Measurements from ENCODE around the gene TCTN3. TPM values are rescaled to one million over a fixed set of nuclear protein-coding genes. Genes with fewer than 3 reads are reported as not detected.

TCTN3 gene, protein sequence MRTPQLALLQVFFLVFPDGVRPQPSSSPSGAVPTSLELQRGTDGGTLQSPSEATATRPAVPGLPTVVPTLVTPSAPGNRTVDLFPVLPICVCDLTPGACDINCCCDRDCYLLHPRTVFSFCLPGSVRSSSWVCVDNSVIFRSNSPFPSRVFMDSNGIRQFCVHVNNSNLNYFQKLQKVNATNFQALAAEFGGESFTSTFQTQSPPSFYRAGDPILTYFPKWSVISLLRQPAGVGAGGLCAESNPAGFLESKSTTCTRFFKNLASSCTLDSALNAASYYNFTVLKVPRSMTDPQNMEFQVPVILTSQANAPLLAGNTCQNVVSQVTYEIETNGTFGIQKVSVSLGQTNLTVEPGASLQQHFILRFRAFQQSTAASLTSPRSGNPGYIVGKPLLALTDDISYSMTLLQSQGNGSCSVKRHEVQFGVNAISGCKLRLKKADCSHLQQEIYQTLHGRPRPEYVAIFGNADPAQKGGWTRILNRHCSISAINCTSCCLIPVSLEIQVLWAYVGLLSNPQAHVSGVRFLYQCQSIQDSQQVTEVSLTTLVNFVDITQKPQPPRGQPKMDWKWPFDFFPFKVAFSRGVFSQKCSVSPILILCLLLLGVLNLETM
- polyA plus RNA-seq (2012; ENCODE audit: insufficient read length, low read depth) = 32.6 TPM

DNA sequence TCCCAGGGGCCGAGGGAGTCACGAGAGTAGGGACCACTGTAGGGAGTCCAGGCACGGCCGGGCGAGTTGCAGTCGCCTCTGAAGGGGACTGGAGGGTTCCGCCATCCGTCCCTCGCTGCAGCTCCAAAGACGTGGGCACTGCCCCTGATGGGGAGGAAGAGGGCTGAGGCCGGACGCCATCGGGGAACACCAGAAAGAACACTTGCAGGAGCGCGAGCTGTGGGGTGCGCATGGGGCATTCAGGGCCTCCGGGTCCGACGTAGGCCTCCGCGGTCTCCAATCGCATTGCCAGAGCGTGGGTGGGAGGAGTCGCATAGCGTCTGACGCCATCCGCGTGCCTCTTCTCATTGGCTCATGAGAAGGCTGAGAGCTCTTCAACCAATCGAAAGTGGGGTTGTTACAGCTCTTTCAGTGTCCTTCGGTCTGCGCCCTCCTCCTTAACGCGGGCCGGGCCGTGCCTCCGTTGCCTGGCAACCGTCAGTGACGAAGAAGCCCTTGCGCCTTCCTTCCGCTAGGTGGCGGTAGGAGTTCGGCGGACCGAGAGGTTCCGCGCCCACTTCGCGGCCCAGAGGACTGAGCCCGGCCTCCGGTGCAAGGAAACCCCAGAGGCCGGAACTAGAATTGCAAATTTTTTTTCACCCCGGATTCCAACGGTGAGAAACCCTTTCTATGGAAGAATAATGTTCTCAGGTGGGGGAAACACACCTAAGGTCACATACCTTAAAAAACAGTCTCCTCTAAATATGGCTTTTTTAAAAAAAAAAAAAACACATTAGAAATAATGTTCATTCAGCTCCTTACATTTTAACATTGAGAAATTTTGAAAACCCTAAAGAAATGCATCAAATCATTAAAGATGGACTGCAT, at the start of gene TCTN3:
Gene TCTN3 (minus strand): TSS at position 260 of the 867 bp plus-strand sequence. CDS start 28 bp downstream, at position 232.
- TF ChIP-seq SIN3A (IDR thresholded peaks at IDR 0.05; ENCODE audit: borderline replicate concordance, insufficient read depth, low read length) (0 out of 2 replicates have a peak, but pooled peaks have one; percentile 45), REST (IDR thresholded peaks at IDR 0.05; ENCODE audit: insufficient read depth in 1 of 2, low read depth in 2 of 2, low read length in 2 of 2) (no peak), POLR2AphosphoS5 (IDR thresholded peaks at IDR 0.05; ENCODE audit: low read depth, low read length) (peak; percentile 69; the same call in 1 of the 2 replicates), FOXP2 (optimal IDR thresholded peaks at IDR 0.05; ENCODE audit: borderline replicate concordance, extremely low read depth, extremely low read length, insufficient read depth) (peak; percentile 92)

GRCh38 chr10:95742962-95743535, 49.3 kb upstream of the TCTN3 start:
- TF ChIP-seq TAF1 (IDR thresholded peaks at IDR 0.05; ENCODE audit: borderline replicate concordance, insufficient read depth, low read length) = no peak
- no peak for TF ChIP-seq POLR2AphosphoS5 (IDR thresholded peaks at IDR 0.05; ENCODE audit: low read depth, low read length)
- TF ChIP-seq FOXP2 (optimal IDR thresholded peaks at IDR 0.05; ENCODE audit: borderline replicate concordance, extremely low read depth, extremely low read length, insufficient read depth) = no peak
- TF ChIP-seq REST (IDR thresholded peaks at IDR 0.05; ENCODE audit: insufficient read depth in 1 of 2, low read depth in 2 of 2, low read length in 2 of 2) = no peak
- no peak for TF ChIP-seq SIN3A (IDR thresholded peaks at IDR 0.05; ENCODE audit: borderline replicate concordance, insufficient read depth, low read length)

DNA sequence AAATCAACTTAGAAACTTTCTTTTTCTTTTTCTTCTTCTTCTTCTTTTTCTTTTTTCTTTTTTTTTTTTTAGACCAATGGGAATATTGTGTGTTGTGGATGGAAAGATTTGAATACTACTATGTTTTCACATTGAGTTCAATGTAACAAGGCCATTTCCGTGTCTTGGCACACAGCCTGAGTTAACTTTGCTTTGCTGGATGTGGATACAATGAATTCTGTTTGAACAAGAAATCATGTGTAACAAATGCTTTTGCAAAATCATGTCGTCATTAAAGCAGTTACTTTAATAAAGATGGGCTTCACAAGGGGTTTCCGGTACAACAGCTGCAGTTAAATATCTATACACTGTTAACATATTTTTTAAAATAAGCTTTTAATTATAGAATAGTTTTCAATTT, 48.8 kb upstream of the TCTN3 start:
- no peak for TF ChIP-seq FOXP2 (optimal IDR thresholded peaks at IDR 0.05; ENCODE audit: borderline replicate concordance, extremely low read depth, extremely low read length, insufficient read depth)
- no peak for TF ChIP-seq TAF1 (IDR thresholded peaks at IDR 0.05; ENCODE audit: borderline replicate concordance, insufficient read depth, low read length)
- no peak for TF ChIP-seq POLR2AphosphoS5 (IDR thresholded peaks at IDR 0.05; ENCODE audit: low read depth, low read length)
- TF ChIP-seq SIN3A (IDR thresholded peaks at IDR 0.05; ENCODE audit: borderline replicate concordance, insufficient read depth, low read length) = no peak
- TF ChIP-seq REST (IDR thresholded peaks at IDR 0.05; ENCODE audit: insufficient read depth in 1 of 2, low read depth in 2 of 2, low read length in 2 of 2) = no peak

GRCh38 chr10:95741807-95742467, 48.2 kb upstream of the TCTN3 start:
- TF ChIP-seq REST (IDR thresholded peaks at IDR 0.05; ENCODE audit: insufficient read depth in 1 of 2, low read depth in 2 of 2, low read length in 2 of 2) (peak in 1 of 2 experiments; percentile 35; a peak in 1 of 4 replicates), TAF1 (IDR thresholded peaks at IDR 0.05; ENCODE audit: borderline replicate concordance, insufficient read depth, low read length) (no peak), FOXP2 (optimal IDR thresholded peaks at IDR 0.05; ENCODE audit: borderline replicate concordance, extremely low read depth, extremely low read length, insufficient read depth) (no peak), POLR2AphosphoS5 (IDR thresholded peaks at IDR 0.05; ENCODE audit: low read depth, low read length) (no peak), SIN3A (IDR thresholded peaks at IDR 0.05; ENCODE audit: borderline replicate concordance, insufficient read depth, low read length) (0 out of 2 replicates have a peak, but pooled peaks have one; percentile 21)
